ENCODE data around the gene ARHGEF10L. TPM values are rescaled to one million over a fixed set of nuclear protein-coding genes. Genes with fewer than 3 reads are reported as not detected.
A peak's percentile ranks its signal among the peaks of the same experiment; 100 is the strongest.
"Not testable (repeated sequence)": the region's sequence is repeated elsewhere in the genome, so short reads cannot be mapped to it uniquely, and the experiment has no call there.

The ARHGEF10L gene, protein sequence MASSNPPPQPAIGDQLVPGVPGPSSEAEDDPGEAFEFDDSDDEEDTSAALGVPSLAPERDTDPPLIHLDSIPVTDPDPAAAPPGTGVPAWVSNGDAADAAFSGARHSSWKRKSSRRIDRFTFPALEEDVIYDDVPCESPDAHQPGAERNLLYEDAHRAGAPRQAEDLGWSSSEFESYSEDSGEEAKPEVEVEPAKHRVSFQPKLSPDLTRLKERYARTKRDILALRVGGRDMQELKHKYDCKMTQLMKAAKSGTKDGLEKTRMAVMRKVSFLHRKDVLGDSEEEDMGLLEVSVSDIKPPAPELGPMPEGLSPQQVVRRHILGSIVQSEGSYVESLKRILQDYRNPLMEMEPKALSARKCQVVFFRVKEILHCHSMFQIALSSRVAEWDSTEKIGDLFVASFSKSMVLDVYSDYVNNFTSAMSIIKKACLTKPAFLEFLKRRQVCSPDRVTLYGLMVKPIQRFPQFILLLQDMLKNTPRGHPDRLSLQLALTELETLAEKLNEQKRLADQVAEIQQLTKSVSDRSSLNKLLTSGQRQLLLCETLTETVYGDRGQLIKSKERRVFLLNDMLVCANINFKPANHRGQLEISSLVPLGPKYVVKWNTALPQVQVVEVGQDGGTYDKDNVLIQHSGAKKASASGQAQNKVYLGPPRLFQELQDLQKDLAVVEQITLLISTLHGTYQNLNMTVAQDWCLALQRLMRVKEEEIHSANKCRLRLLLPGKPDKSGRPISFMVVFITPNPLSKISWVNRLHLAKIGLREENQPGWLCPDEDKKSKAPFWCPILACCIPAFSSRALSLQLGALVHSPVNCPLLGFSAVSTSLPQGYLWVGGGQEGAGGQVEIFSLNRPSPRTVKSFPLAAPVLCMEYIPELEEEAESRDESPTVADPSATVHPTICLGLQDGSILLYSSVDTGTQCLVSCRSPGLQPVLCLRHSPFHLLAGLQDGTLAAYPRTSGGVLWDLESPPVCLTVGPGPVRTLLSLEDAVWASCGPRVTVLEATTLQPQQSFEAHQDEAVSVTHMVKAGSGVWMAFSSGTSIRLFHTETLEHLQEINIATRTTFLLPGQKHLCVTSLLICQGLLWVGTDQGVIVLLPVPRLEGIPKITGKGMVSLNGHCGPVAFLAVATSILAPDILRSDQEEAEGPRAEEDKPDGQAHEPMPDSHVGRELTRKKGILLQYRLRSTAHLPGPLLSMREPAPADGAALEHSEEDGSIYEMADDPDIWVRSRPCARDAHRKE (N-terminal part only)
- 59.9 TPM for total RNA-seq
- long read RNA-seq, full-length matches to known transcripts, result 15 of 113 reads
- long read RNA-seq, partial matches to known transcripts, result 51 of 113 reads
- long read RNA-seq, other reads (novel, unspliced or antisense), result 47 of 113 reads

DNA sequence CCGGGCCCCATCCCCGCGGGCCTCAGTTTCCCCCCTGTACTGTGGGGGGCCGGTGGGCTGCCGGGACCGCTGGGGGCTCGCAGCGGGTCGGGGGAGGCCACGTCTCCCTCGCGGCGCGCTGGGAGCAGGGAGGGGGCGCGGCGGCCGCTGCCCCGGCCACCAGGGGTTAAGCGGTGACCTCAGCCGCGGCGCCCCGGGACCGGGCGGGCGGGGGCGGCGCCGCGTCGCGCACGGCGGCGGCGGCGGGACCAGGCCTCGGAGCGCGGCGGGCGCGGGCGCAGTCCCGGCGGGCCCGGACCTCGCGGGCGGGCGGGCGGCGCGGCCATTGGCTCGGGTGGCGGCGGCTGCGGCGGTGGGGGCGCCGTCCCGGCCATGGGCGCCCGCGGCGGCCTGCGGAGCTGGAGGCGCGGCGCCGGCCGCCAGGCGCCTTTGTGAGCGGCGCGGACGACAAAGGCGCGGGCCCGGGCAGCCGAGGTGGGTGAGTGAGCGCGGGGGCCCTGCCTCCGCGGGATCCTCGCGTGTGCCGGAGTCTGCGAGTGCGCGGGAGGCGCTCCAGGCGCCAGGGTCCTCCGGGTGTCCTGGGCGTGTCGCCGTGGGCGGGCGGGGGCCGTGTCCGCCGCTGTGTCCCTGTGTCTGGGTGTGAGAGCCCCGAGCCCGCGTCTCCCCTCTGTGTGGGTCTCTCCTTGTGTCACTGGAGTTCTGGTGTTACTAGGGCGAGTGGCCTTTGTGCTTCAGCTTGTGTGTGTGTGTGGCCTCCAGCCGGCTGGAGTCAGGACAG lies at the start of gene ARHGEF10L:
Gene ARHGEF10L, plus strand, starts transcription at position 222 of the 778 bp plus-strand sequence. CDS start 40,898 bp downstream, outside the sequence.
- DNase-seq (ENCODE audit: missing footprints) (peak; percentile 74), ATAC-seq (peak; percentile 45)
- intact Hi-C loops (cut with DNase I), result loop anchor here (2.0 kb wide), 1 partner anchor 49 kb away; no protein-coding TSS in a partner anchor

DNA sequence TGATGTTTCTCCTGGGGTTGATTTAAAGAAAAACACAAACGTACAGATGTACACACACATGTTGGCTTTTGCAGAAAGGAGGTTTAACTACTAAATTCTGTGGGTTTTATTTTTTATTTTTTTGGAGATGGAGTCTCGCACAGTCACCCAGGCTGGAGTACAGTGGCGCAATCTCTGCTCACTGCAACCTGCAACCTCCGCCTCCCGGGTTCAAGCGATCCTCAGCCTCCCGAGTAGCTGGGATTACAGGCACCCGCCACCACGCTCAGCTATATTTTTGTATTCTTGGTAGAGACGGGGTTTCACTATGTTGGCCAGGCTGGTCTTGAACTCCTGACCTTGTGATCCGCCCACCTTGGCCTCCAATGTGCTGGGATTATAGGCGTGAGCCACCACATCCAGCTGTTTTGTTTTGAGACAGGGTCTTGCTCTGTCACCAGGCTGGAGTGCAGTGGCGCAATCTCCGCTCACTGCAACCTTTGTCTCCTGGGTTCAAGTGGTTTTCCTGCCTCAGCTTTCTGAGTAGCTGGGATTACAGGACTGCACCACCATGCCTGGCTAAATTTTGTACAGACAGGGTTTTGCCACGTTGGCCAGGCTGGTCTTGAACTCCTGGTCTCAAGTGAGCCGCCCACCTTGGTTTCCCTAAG lies 49.6 kb upstream of the ARHGEF10L start:
- DNase-seq (ENCODE audit: missing footprints); ATAC-seq: not testable (repeated sequence)
- intact Hi-C loops (cut with DNase I), result loop anchor here (5.0 to 10.0 kb wide), 2 partner anchors 612 to 1085 kb away; no protein-coding TSS in a partner anchor

- intact Hi-C loops (cut with DNase I), result loop anchor here (5.0 to 10.0 kb wide), 2 partner anchors 612 to 1084 kb away; no protein-coding TSS in a partner anchor
- not testable (repeated sequence) for ATAC-seq; DNase-seq (ENCODE audit: missing footprints)
Observed at GRCh38 chr1:17490667-17491066, 48.8 kb upstream of the ARHGEF10L start.

DNA sequence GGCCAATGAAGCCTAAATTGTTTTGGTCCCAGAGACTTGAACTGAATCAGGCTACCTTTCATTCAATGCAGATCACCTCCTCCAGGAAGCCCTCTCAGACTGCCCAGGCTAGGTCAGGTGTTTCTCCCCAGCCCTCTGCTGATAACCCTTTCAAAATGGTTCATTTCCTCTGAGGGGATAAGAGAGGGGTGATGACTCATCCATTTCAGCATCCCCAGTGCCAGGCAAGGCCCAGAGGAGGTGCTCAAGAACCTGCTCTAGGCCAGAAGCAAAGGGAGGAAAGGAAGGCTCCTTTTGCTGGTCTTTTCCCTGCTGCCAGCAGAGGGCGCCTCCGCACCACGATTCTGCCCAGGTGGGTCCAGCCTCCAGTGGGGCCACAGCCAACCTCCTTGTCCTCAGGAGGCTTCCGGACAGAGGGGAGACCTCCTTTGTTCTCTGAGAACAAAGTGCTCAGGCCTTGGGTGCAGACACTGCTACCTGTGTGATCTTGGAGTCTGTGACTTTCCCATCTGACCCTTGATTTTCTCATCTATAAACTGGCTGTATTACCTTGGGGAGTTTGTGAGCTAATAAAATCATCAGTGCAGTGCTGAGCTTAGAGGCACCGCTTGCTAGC lies 45.3 kb upstream of the ARHGEF10L start:
- intact Hi-C loops (cut with DNase I), result loop anchor here (5.0 to 10.0 kb wide), 2 partner anchors 608 to 1081 kb away; no protein-coding TSS in a partner anchor
- peak; percentile 83 for DNase-seq (ENCODE audit: missing footprints)
- ATAC-seq, result peak; percentile 72

DNA sequence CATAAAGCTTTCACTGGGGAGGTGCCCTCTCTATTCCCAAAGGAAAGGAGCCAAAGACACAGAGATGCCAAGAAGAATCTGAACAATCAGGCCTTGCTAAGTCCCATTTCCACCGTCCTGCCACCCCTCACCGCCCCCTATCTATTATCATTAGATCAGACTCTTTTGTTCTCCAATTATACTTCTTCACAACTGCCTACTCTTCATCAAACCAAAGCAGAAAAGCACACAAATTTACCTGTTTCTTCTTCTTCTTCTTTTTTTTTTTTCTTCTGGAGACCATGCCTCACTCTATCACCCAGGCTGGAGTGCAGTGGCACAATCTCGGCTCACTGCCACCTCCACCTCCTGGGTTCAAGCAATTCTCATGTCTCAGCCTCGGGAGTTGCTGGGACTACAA lies 43.1 kb upstream of the ARHGEF10L start:
- ATAC-seq (no peak), DNase-seq (ENCODE audit: missing footprints) (no peak)
- intact Hi-C loops (cut with DNase I), result loop anchor here (10.0 kb wide), 1 partner anchor 1078 kb away; no protein-coding TSS in a partner anchor

GRCh38 chr1:17498214-17498613 lies 41.3 kb upstream of the ARHGEF10L start:
- no peak for DNase-seq (ENCODE audit: missing footprints)
- intact Hi-C loops (cut with DNase I), result loop anchor here (10.0 kb wide), 1 partner anchor 1077 kb away; no protein-coding TSS in a partner anchor
- ATAC-seq, result no peak

DNA sequence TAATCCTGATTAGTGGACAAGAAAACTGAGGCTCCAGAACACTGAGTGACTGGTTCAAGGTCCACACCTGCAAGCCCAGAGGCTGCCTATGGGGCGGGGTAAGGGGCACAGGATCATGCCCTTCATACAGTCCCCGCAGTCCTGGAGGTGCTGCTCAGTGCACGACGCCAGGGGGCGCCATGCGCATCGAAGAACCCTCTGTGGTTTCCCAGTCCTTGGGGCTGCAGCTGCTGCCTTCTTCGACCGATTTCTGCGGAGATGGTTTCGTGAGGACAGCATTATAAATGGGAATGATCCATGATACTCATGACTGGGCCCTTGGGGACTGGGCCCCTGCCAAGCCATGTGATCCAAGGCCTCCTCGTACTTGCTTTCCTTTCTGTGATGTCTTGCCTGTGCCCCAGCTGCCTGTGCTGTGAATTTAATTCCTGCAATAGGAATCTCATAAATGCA lies 37.1 kb upstream of the ARHGEF10L start:
- ATAC-seq, result peak; percentile 97
- DNase-seq (ENCODE audit: missing footprints), result peak; percentile 92
- intact Hi-C loops (cut with DNase I), result loop anchor here (1.0 kb wide), 1 partner anchor 104 kb away; no protein-coding TSS in a partner anchor

DNA sequence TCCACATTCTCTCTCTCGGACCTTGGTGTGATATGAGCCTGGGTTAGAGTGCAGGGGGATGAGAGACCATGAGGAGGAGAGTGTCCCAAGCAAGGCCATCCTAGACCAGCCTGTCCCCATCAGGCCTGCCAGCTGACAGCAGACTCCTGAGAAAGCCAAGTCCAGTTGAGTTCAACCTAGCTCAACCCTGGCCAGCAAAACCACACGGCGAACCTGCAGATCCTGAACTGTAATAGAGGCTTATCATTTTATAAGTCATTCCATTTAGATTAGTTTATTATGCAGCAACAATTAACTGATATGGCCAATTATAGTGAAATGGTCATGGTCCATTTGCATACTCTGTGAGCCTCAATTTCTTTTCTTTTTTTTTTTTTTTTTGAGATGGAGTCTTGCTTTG lies 36.4 kb upstream of the ARHGEF10L start:
- ATAC-seq (peak; percentile 17), DNase-seq (ENCODE audit: missing footprints) (no peak)
- intact Hi-C loops (cut with DNase I), result no loop called here

- DNase-seq (ENCODE audit: missing footprints); intact Hi-C loops (cut with DNase I); ATAC-seq: not testable (repeated sequence)
Observed at GRCh38 chr1:17507200-17507599, 32.3 kb upstream of the ARHGEF10L start.

- intact Hi-C loops (cut with DNase I), result no loop called here
- no peak for DNase-seq (ENCODE audit: missing footprints)
Observed at GRCh38 chr1:17507915-17508314, 31.6 kb upstream of the ARHGEF10L start.

GRCh38 chr1:17509363-17509762 lies 30.1 kb upstream of the ARHGEF10L start:
- ATAC-seq (no peak), DNase-seq (ENCODE audit: missing footprints) (no peak)
- intact Hi-C loops (cut with DNase I), result no loop called here

More at GRCh38 chr1:17507915-17508314, 31.6 kb upstream of the ARHGEF10L start:
- ATAC-seq, result no peak

- DNase-seq (ENCODE audit: missing footprints) (no peak), ATAC-seq (no peak)
- intact Hi-C loops (cut with DNase I), result no loop called here
Observed at GRCh38 chr1:17510138-17510537, 29.4 kb upstream of the ARHGEF10L start.

DNA sequence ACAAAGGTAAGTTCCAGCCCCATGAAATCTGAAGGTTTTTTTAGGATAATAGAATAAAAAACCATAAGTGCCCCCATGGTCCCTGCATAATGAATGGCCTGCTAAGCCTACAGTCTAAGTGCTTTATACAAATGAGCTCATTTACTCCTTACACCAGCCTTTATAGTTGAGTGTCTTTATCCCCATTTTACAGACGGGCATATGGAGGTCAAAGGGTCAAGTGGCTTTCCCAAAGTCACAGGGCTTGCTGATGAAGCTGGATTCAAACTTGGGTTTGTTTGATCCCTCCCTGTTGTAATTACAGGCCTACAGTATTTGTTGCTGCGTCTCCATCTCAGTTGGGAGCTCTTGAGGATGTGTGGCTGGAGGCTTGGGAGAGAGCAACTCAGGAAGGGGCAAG lies 28.3 kb upstream of the ARHGEF10L start:
- no peak for DNase-seq (ENCODE audit: missing footprints)
- ATAC-seq, result no peak
- intact Hi-C loops (cut with DNase I), result no loop called here

DNA sequence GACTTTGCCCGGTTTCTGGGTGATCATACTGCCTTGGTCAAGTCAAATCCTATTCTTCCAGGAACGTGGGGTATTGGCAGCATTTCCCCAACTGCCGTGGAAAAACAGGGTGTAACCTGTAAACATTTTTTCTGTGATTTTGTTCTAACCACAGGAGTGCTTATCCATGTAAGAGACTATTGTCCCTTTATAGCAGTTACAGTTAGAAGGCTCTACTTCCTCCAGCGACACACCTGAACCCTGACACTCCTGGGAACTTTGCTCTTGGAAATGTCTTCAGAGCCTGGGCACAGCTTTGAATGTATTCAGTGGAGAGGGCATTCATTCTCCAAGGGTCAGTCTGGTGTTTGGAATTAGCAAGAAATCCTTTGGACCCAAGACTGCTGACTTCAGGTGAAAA lies 26.4 kb upstream of the ARHGEF10L start:
- DNase-seq (ENCODE audit: missing footprints) (no peak), ATAC-seq (no peak)
- intact Hi-C loops (cut with DNase I), result no loop called here

DNA sequence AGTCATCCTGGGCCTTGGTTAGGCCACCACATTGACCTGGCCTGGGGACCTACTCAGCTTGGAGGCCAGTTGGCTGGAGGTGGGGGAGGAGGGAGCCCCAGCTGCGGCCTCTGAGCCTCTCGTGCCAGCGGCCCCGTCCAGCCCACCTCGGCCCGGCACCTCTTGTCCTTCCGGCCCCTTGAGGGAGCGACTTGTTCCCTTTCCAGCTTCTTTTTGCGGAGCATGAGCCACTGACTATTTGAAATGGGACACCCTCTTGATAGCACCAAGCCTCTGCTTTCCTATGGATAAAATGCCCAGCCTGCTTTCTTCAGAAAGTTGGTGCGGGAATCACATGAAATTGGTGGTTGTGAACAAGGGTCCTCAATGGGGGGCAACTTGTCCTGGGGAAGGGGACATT lies 24.7 kb upstream of the ARHGEF10L start:
- DNase-seq (ENCODE audit: missing footprints), result no peak
- intact Hi-C loops (cut with DNase I), result no loop called here
- ATAC-seq, result no peak

GRCh38 chr1:17515902-17516301 lies 23.6 kb upstream of the ARHGEF10L start:
- DNase-seq (ENCODE audit: missing footprints), result no peak
- intact Hi-C loops (cut with DNase I), result no loop called here
- no peak for ATAC-seq
